Thyroid gland (tissue), 4 donors: ENCODE results near the gene LIN37.

Experiments
- CTCF ChIP-seq, 6 experiments: fragments of 200-600 bp in 3 of 6; fragments of 450-650 bp in 3 of 6; sonication (generic) in 3 of 6; IDR thresholded peaks; one replicate each; pipeline ENCODE4 v1.5.1; 2016 to 2019; ENCODE audit warnings: antibody characterized with exemption in 6 of 6, mild to moderate bottlenecking in 2 of 6, inconsistent platforms in 1 of 6, moderate library complexity in 1 of 6
- POLR2A ChIP-seq, 2 donors: fragments of 450-650 bp; IDR thresholded peaks; one replicate each; pipeline ENCODE4 v1.6.1; 2017; ENCODE audit warnings: antibody characterized with exemption in 2 of 2, mild to moderate bottlenecking in 2 of 2, moderate library complexity in 1 of 2

GRCh38 chr19:35789195-35789977 lies 41.0 kb downstream of the LIN37 start:
- TF ChIP-seq CTCF (IDR thresholded peaks at IDR 0.05) (no peak), POLR2A (IDR thresholded peaks at IDR 0.05) (no peak)
